HG02678 (cell line): ENCODE measurements around the gene CACNG6.
"Not testable (repeated sequence)": the region's sequence is repeated elsewhere in the genome, so short reads cannot be mapped to it uniquely, and the experiment has no call there.

ENCODE experiments used
- ATAC-seq: cut with Tn5 transposase; IDR thresholded peaks from one replicate; pipeline ENCODE4 v1.9.1; 2021; ENCODE audit warnings: mild to moderate bottlenecking, moderate library complexity; ENCODE audit not compliant: unreplicated experiment

Gene CACNG6

GRCh38 chr19:53991224-53992113, at the start of gene CACNG6:
Gene CACNG6, plus strand, starts transcription at chr19:53991637. Its CDS starts 1,241 bp downstream, at chr19:53992878.
- no peak for ATAC-seq

GRCh38 chr19:53942001-53942786, 49.2 kb upstream of the CACNG6 start:
- no peak for ATAC-seq

- no peak for ATAC-seq
Measured at GRCh38 chr19:53944416-53944815, 47.0 kb upstream of the CACNG6 start.

GRCh38 chr19:53944933-53945332, 46.5 kb upstream of the CACNG6 start:
- ATAC-seq, result no peak

- no peak for ATAC-seq
Measured at GRCh38 chr19:53945441-53945840, 46.0 kb upstream of the CACNG6 start.

- no peak for ATAC-seq
Measured at GRCh38 chr19:53945998-53946397, 45.4 kb upstream of the CACNG6 start.

GRCh38 chr19:53947624-53948023, 43.8 kb upstream of the CACNG6 start:
- ATAC-seq, result no peak

GRCh38 chr19:53948611-53949010, 42.8 kb upstream of the CACNG6 start:
- ATAC-seq, result not testable (repeated sequence)

- no peak for ATAC-seq
Measured at GRCh38 chr19:53951436-53951835, 40.0 kb upstream of the CACNG6 start.

GRCh38 chr19:53951947-53952346, 39.5 kb upstream of the CACNG6 start:
- no peak for ATAC-seq

- ATAC-seq, result no peak
Measured at GRCh38 chr19:53953383-53953782, 38.1 kb upstream of the CACNG6 start.

- no peak for ATAC-seq
Measured at GRCh38 chr19:53957448-53958167, 33.8 kb upstream of the CACNG6 start.

GRCh38 chr19:53958168-53958571, 33.3 kb upstream of the CACNG6 start:
- no peak for ATAC-seq

GRCh38 chr19:53958823-53959757, 32.3 kb upstream of the CACNG6 start:
- no peak for ATAC-seq

GRCh38 chr19:53960187-53960586, 31.2 kb upstream of the CACNG6 start:
- ATAC-seq, result no peak

GRCh38 chr19:53960886-53961285, 30.6 kb upstream of the CACNG6 start:
- no peak for ATAC-seq

GRCh38 chr19:53961523-53962356, 29.7 kb upstream of the CACNG6 start:
- ATAC-seq, result no peak

GRCh38 chr19:53962887-53963431, 28.5 kb upstream of the CACNG6 start, which contains the start of gene CACNG8:
Gene CACNG8, plus strand, starts transcription at chr19:53962937.
- ATAC-seq, result no peak

GRCh38 chr19:53965091-53965490, 26.3 kb upstream of the CACNG6 start:
- ATAC-seq, result no peak
